ENCODE results near the gene MYH10. TPM values are rescaled to one million over a fixed set of nuclear protein-coding genes. Genes with fewer than 3 reads are reported as not detected.

Gene MYH10
- total RNA-seq, 1 donor from 2014 or later: 429 TPM

- peak; percentile 47 for DNase-seq (ENCODE audit: low spot score)
- TF ChIP-seq, protein P1, sequence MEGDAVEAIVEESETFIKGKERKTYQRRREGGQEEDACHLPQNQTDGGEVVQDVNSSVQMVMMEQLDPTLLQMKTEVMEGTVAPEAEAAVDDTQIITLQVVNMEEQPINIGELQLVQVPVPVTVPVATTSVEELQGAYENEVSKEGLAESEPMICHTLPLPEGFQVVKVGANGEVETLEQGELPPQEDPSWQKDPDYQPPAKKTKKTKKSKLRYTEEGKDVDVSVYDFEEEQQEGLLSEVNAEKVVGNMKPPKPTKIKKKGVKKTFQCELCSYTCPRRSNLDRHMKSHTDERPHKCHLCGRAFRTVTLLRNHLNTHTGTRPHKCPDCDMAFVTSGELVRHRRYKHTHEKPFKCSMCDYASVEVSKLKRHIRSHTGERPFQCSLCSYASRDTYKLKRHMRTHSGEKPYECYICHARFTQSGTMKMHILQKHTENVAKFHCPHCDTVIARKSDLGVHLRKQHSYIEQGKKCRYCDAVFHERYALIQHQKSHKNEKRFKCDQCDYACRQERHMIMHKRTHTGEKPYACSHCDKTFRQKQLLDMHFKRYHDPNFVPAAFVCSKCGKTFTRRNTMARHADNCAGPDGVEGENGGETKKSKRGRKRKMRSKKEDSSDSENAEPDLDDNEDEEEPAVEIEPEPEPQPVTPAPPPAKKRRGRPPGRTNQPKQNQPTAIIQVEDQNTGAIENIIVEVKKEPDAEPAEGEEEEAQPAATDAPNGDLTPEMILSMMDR (IDR thresholded peaks at IDR 0.05; ENCODE audit: unreplicated experiment): no peak
- Mint-ChIP-seq H3K27ac (ENCODE audit: unreplicated experiment) (peak overlapping the region; percentile 94), H3K4me3 (ENCODE audit: unreplicated experiment) (peak overlapping the region; percentile 98), H3K4me1 (ENCODE audit: unreplicated experiment) (peaks cover 33% of the 10 kb centered on the region), H3K36me3 (ENCODE audit: low read depth, unreplicated experiment) (peaks cover 5% of the 10 kb centered on the region), H3K27me3 (ENCODE audit: unreplicated experiment) (peaks cover 10% of the 10 kb centered on the region), H3K9me3 (ENCODE audit: unreplicated experiment) (no peaks in the 10 kb centered on the region)
These were observed 926 bp downstream of the MYH10 start for GRCh38 chr17:8629371-8630226.

DNA sequence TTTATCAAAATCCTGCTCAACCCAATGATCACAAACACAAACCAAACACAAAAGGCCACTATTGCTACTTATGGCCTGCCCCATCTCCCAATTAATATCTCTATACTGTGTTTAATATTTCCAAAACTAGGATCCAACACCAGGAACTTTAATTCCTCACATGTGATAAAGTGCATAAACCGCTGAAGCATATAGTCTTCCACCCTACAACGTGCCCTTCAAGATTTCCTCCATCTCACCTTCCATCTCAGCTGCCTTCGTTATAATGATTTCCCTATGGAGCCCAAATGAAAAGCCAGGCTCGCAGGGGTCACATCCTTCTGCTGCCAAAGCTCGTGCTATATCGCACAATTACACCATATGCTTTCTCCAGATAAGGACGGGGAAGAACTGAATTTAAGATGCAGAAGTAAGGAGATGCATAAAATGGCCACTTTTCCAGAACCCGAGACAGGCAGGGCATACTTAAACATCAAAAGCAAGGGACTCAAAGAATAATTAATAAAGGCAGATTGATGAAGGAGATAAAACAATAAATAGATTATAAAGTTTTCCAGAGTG, 1.8 kb downstream of the MYH10 start:
- Mint-ChIP-seq H3K36me3 (ENCODE audit: low read depth, unreplicated experiment) (peaks cover 8% of the 10 kb centered on the region), H3K27ac (ENCODE audit: unreplicated experiment) (peak overlapping the region; percentile 36), H3K27me3 (ENCODE audit: unreplicated experiment) (peaks cover 10% of the 10 kb centered on the region), H3K4me1 (ENCODE audit: unreplicated experiment) (peaks cover 38% of the 10 kb centered on the region), H3K9me3 (ENCODE audit: unreplicated experiment) (no peaks in the 10 kb centered on the region), H3K4me3 (ENCODE audit: unreplicated experiment) (peak overlapping the region; percentile 91)
- no peak for DNase-seq (ENCODE audit: low spot score)
- TF ChIP-seq, protein P1 (IDR thresholded peaks at IDR 0.05; ENCODE audit: unreplicated experiment): no peak

DNA sequence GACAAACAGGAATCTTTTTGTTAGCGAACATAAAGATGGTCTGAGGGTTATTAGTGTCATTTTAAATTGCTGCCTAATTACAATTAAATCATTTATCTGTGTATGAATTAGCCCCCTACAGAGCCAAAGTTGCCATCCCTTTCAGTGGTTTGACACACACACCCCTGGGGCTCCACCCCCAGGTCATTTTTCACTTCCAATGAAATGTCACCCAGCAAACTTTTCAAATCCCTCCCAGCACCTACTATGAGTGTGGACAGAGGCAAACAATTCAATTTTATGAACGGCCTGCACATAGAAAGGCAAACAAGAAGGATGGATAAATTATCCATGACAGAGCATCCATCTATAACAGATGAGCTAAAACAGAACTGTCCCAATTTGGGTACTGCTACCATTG, 2.4 kb downstream of the MYH10 start:
- H3K27me3 Mint-ChIP-seq (ENCODE audit: unreplicated experiment): peaks cover 10% of the 10 kb centered on the region
- no peaks in the 10 kb centered on the region for H3K9me3 Mint-ChIP-seq (ENCODE audit: unreplicated experiment)

DNA sequence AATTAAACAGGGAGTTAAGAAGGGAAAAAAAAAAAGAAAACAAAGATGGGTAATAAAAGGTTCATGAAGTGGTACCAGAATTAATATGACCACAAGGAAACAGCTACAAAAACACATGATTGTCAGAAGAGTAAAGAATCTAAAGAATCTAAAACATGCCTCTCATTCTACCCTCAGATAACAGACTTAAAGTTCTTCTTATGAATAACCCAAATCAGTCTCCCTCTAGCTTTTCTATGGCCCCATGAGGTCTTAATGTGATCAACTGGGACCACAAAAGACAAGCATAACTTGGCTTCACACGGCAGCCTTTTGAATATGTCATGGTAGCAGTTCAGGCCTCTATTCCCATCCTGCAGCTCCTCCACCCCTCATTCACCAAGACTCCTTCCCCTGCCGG, 6.9 kb downstream of the MYH10 start:
- H3K4me3 Mint-ChIP-seq (ENCODE audit: unreplicated experiment): peak overlapping the region; percentile 4
- H3K36me3 Mint-ChIP-seq (ENCODE audit: low read depth, unreplicated experiment): peaks cover 27% of the 10 kb centered on the region
- TF ChIP-seq, protein P1 (IDR thresholded peaks at IDR 0.05; ENCODE audit: unreplicated experiment): no peak
- H3K27ac Mint-ChIP-seq (ENCODE audit: unreplicated experiment): peak overlapping the region; percentile 5
- H3K9me3 Mint-ChIP-seq (ENCODE audit: unreplicated experiment): no peaks in the 10 kb centered on the region
- peaks cover 33% of the 10 kb centered on the region for H3K4me1 Mint-ChIP-seq (ENCODE audit: unreplicated experiment)
- no peak for DNase-seq (ENCODE audit: low spot score)
- peaks cover 9% of the 10 kb centered on the region for H3K27me3 Mint-ChIP-seq (ENCODE audit: unreplicated experiment)

More for the DNA sequence above, 2.4 kb downstream of the MYH10 start:
- Mint-ChIP-seq H3K4me1 (ENCODE audit: unreplicated experiment) (peaks cover 35% of the 10 kb centered on the region), H3K36me3 (ENCODE audit: low read depth, unreplicated experiment) (peaks cover 10% of the 10 kb centered on the region), H3K4me3 (ENCODE audit: unreplicated experiment) (peak overlapping the region; percentile 91), H3K27ac (ENCODE audit: unreplicated experiment) (no peak overlapping the region)
- no peak for DNase-seq (ENCODE audit: low spot score)
- TF ChIP-seq, protein P1 (IDR thresholded peaks at IDR 0.05; ENCODE audit: unreplicated experiment): no peak

DNA sequence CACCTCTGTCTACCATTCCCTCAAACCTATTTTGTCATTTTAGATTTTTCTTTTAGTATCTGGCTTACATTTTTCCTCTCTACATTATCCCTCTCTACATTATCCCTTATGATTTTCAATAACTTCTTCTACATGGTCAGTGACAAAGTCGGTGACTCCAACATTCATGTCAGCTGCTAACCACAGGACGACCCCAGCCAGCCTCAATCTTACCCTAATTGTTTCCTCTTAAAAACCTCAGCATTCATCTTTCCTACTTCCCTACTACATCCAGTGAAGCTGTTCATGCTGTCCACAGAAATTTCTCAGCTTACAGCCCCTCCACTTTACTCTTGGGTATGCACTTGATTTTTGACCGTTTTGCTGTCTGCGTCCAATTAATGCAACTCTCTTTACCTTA, 8.3 kb downstream of the MYH10 start:
- Mint-ChIP-seq H3K27me3 (ENCODE audit: unreplicated experiment) (peaks cover 4% of the 10 kb centered on the region), H3K36me3 (ENCODE audit: low read depth, unreplicated experiment) (peaks cover 32% of the 10 kb centered on the region), H3K4me3 (ENCODE audit: unreplicated experiment) (no peak overlapping the region), H3K4me1 (ENCODE audit: unreplicated experiment) (peaks cover 21% of the 10 kb centered on the region), H3K9me3 (ENCODE audit: unreplicated experiment) (no peaks in the 10 kb centered on the region), H3K27ac (ENCODE audit: unreplicated experiment) (no peak overlapping the region)
- TF ChIP-seq, protein P1 (IDR thresholded peaks at IDR 0.05; ENCODE audit: unreplicated experiment): no peak
- no peak for DNase-seq (ENCODE audit: low spot score)
